HCT116 (cell line): Measurements from ENCODE around the gene SNX8. TPM values are rescaled to one million over a fixed set of nuclear protein-coding genes. Genes with fewer than 3 reads are reported as not detected.

Experiments used
- ATAC-seq: fragments of 200-7000 bp; cut with Tn5 transposase; 2 replicates; pipeline ENCODE4 v1.9.1; 2020; ENCODE audit warnings: mild to moderate bottlenecking, moderate library complexity
- BruUV-seq: library from RNA; stranded (reverse); fragments of 400-500 nt; replicated peaks from 2 replicates; lab custom pipeline; 2021; lab: Mats Ljungman, UMichigan
- CTCF ChIA-PET: fragments of 300-600 bp; sonication (Branson Sonifier 250); formaldehyde crosslinking; loops from one replicate; lab custom pipeline; 2021; ENCODE audit warnings: antibody characterized with exemption; lab: Charles Lee
- POLR2A ChIA-PET: fragments of 300-600, 350-600 bp; sonication (Branson Sonifier 250); formaldehyde crosslinking; loops from one replicate; lab custom pipeline; 2021; ENCODE audit warnings: antibody characterized with exemption; lab: Charles Lee
- RAD21 ChIA-PET, 2 experiments: fragments of 300-600 bp; sonication (Branson Sonifier 250); formaldehyde crosslinking; loops; one replicate each; lab custom pipeline; 2023; ENCODE audit warnings: low total read pairs in 2 of 2; ENCODE audit not compliant: uncharacterized antibody in 2 of 2, unreplicated experiment in 2 of 2, low non-redundant PET in 1 of 2; lab: Charles Lee
- DNase-seq: peaks from one replicate; pipeline ENCODE4 v3.0.0-alpha.2; 2010; ENCODE audit warnings: low read depth, low spot score
- H2AFZ ChIP-seq: fragments of 200-600 bp; shearing (Covaris generic), sonication (generic); 2 replicates; pipeline ENCODE4 v1.6.1; 2017; ENCODE audit warnings: low read depth, mixed run types, mixed read lengths, antibody characterized with exemption, low read length; ENCODE audit not compliant: poor library complexity, severe bottlenecking
- H3K27ac ChIP-seq: 2 replicates; pipeline ENCODE4 v1.5.1; 2012; ENCODE audit warnings: low read depth, low read length
- H3K27me3 ChIP-seq: fragments of 200-600 bp; sonication (generic); 2 replicates; pipeline ENCODE4 v1.6.1; 2016; ENCODE audit warnings: mixed run types, low read length, mixed read lengths; ENCODE audit not compliant: insufficient read depth
- H3K36me3 ChIP-seq, 2 experiments: fragments of 200-500 bp in 1 of 2; fragments of 200-600 bp in 1 of 2; sonication (Bioruptor generic) in 1 of 2; sonication (generic) in 1 of 2; 2 replicates each; pipeline versions ENCODE4 v1.5.1 to v1.6.1; 2014 to 2016; ENCODE audit warnings: low read length in 2 of 2, inconsistent platforms in 1 of 2, mixed read lengths in 1 of 2, mixed run types in 1 of 2; ENCODE audit not compliant: insufficient read depth in 2 of 2, control insufficient read depth in 1 of 2
- H3K4me1 ChIP-seq, 2 experiments: fragments of 200-600 bp in 1 of 2; sonication (generic) in 1 of 2; 2 replicates each; pipeline versions ENCODE4 v1.5.1 to v1.6.1; 2012 to 2017; ENCODE audit warnings: low read length in 2 of 2, inconsistent platforms in 1 of 2, mild to moderate bottlenecking in 1 of 2, mixed read lengths in 1 of 2, mixed run types in 1 of 2, moderate library complexity in 1 of 2; ENCODE audit not compliant: insufficient read depth in 2 of 2, control insufficient read depth in 1 of 2
- H3K4me2 ChIP-seq: fragments of 200-600 bp; sonication (generic); 2 replicates; pipeline ENCODE4 v1.6.1; 2017; ENCODE audit warnings: mixed run types, low read length, mixed read lengths
- H3K4me3 ChIP-seq, 2 experiments: fragments of 200-600 bp in 1 of 2; sonication (generic) in 1 of 2; replicated peaks in 1 of 2; 2 replicates each; pipeline ENCODE4 v1.5.1; 2011 to 2016; ENCODE audit warnings: low read length in 2 of 2, control low read depth in 1 of 2, low read depth in 1 of 2, mild to moderate bottlenecking in 1 of 2, mixed read lengths in 1 of 2, mixed run types in 1 of 2
- H3K79me2 ChIP-seq: fragments of 200-600 bp; sonication (generic); 2 replicates; pipeline ENCODE4 v1.6.1; 2017; ENCODE audit warnings: mild to moderate bottlenecking, mixed run types, low read length, moderate library complexity, mixed read lengths; ENCODE audit not compliant: insufficient read depth
- H3K9ac ChIP-seq: fragments of 200-600 bp; sonication (generic); 2 replicates; pipeline ENCODE4 v1.6.1; 2016; ENCODE audit warnings: low read length, mixed read lengths
- H3K9me2 ChIP-seq: fragments of 200-600 bp; sonication (generic), shearing (Covaris generic); 2 replicates; pipeline ENCODE4 v1.6.1; 2017; ENCODE audit warnings: mixed run types, mild to moderate bottlenecking, moderate library complexity; ENCODE audit not compliant: insufficient read depth
- H3K9me3 ChIP-seq, 2 experiments: fragments of 200-500 bp in 1 of 2; fragments of 200-600 bp in 1 of 2; sonication (Bioruptor generic) in 1 of 2; sonication (generic) in 1 of 2; 2 replicates each; pipeline ENCODE4 v1.6.1; 2014 to 2017; ENCODE audit warnings: low read length in 2 of 2, mixed read lengths in 2 of 2, inconsistent platforms in 1 of 2, low read depth in 1 of 2, mild to moderate bottlenecking in 1 of 2, mixed run types in 1 of 2, moderate library complexity in 1 of 2; ENCODE audit not compliant: control insufficient read depth in 1 of 2, insufficient read depth in 1 of 2
- H4K20me1 ChIP-seq: fragments of 200-600 bp; sonication (generic), shearing (Covaris generic); 2 replicates; pipeline ENCODE4 v1.6.1; 2017; ENCODE audit warnings: mixed run types, mild to moderate bottlenecking, moderate library complexity; ENCODE audit not compliant: insufficient read depth
- CBX3 ChIP-seq: IDR thresholded peaks from 2 replicates; pipeline ENCODE4 v1.6.1; 2012; ENCODE audit warnings: low read depth
- CEBPB ChIP-seq: IDR thresholded peaks from 2 replicates; pipeline ENCODE4 v1.6.1; 2012; ENCODE audit warnings: low read depth
- EZH2phosphoT487 ChIP-seq: fragments of 200-600 bp; IDR thresholded peaks from 2 replicates; pipeline ENCODE4 v1.6.1; 2018; ENCODE audit warnings: antibody characterized with exemption, borderline replicate concordance
- FOSL1 ChIP-seq: IDR thresholded peaks from 2 replicates; pipeline ENCODE4 v1.6.1; 2012; ENCODE audit warnings: low read depth
- JUND ChIP-seq: IDR thresholded peaks from 2 replicates; pipeline ENCODE4 v1.6.1; 2012
- POLR2A ChIP-seq: IDR thresholded peaks from 2 replicates; pipeline ENCODE4 v1.7.0; 2011; ENCODE audit warnings: borderline replicate concordance; ENCODE audit not compliant: insufficient read depth, insufficient read length; ENCODE audit errors: extremely low read depth
- POLR2AphosphoS5 ChIP-seq: IDR thresholded peaks from 2 replicates; pipeline ENCODE4 v1.6.1; 2011; ENCODE audit warnings: mild to moderate bottlenecking, low read depth, low read length, moderate library complexity
- RAD21 ChIP-seq: IDR thresholded peaks from 2 replicates; pipeline ENCODE4 v1.6.1; 2012; ENCODE audit warnings: low read depth, mild to moderate bottlenecking
- SP1 ChIP-seq: IDR thresholded peaks from 2 replicates; pipeline ENCODE4 v1.6.1; 2012; ENCODE audit warnings: low read depth
- intact Hi-C: fragments of 100-400 bp; cut with micrococcal nuclease; formaldehyde crosslinking; loops from 2 replicates; pipeline ENCODE4 v1.10.0; 2022
- total RNA-seq: library from RNA; stranded (reverse); gene quantifications from one replicate; pipeline ENCODE4 v1.2.1, GENCODE V29; 2021; ENCODE audit not compliant: unreplicated experiment

SNX8 gene
- total RNA-seq, 1 experiment from 2014 or later: 41.7 TPM

GRCh38 chr7:2299131-2299829 lies 15.0 kb downstream of the SNX8 start (continued):
- no peak for TF ChIP-seq EZH2phosphoT487
- TF ChIP-seq JUND: no peak
- TF ChIP-seq POLR2A: no peak
- no peak for TF ChIP-seq RAD21
- TF ChIP-seq SP1: no peak
- TF ChIP-seq FOSL1: no peak
- TF ChIP-seq, all 23 proteins: peak for 0

GRCh38 chr7:2296832-2297231 lies 17.4 kb downstream of the SNX8 start:
- Histone ChIP-seq H3K79me2 (peaks cover 42% of the 10 kb centered on the region), H3K4me1 (peaks cover 3 to 23% of the 10 kb centered on the region in 2 experiments; a peak in 3 of 4 replicates), H3K27ac (no peak overlapping the region), H3K9me2 (no peaks in the 10 kb centered on the region), H3K9ac (no peak overlapping the region), H3K9me3 (no peaks in the 10 kb centered on the region), H3K36me3 (no peaks in the 10 kb centered on the region), H3K4me3 (no peak overlapping the region), H2AFZ (no peak overlapping the region), H4K20me1 (0 out of 2 replicates have a peak, but pooled peaks cover 3% of the 10 kb centered on the region), H3K4me2 (no peak overlapping the region), H3K27me3 (no peaks in the 10 kb centered on the region)
- ATAC-seq (no peak), DNase-seq (no peak)
- RAD21 ChIA-PET: no interaction called here
- TF ChIP-seq RAD21 (no peak), CBX3 (no peak), FOSL1 (no peak), CEBPB (no peak), EZH2phosphoT487 (no peak), JUND (no peak), POLR2AphosphoS5 (no peak)
- CTCF ChIA-PET: no interaction called here
- intact Hi-C loops: no loop called here
- POLR2A ChIA-PET: no interaction called here
- no TSS peak for BruUV-seq
